CD8-positive, alpha-beta memory T cell (primary cell): ENCODE measurements around the gene MED12. TPM values are rescaled to one million over a fixed set of nuclear protein-coding genes. Genes with fewer than 3 reads are reported as not detected.
A peak's percentile ranks its signal among the peaks of the same experiment; 100 is the strongest.

Experiments used
- CTCF ChIA-PET: fragments of 350-600 bp; sonication (Branson Sonifier 250); formaldehyde crosslinking; loops from one replicate; lab custom pipeline; 2021; ENCODE audit warnings: antibody characterized with exemption; lab: Charles Lee
- POLR2A ChIA-PET: fragments of 350-600 bp; sonication (Branson Sonifier 250); formaldehyde crosslinking; loops from one replicate; lab custom pipeline; 2021; ENCODE audit warnings: antibody characterized with exemption; lab: Charles Lee
- DNase-seq, 5 donors: peaks; one replicate each; pipeline versions ENCODE4 v3.0.0 to v3.0.0-alpha.2; 2020 to 2022; ENCODE audit warnings: mixed read lengths in 1 of 5
- H3K27ac ChIP-seq: one replicate; pipeline ENCODE4 v1.7.0; 2013; ENCODE audit warnings: low read depth, mild to moderate bottlenecking, low read length, moderate library complexity
- H3K27me3 ChIP-seq: 2 replicates; pipeline ENCODE4 v1.7.0; 2013; ENCODE audit warnings: low read length, mild to moderate bottlenecking; ENCODE audit not compliant: insufficient read depth, poor library complexity, severe bottlenecking
- H3K36me3 ChIP-seq: 2 replicates; pipeline ENCODE4 v1.7.0; 2013; ENCODE audit warnings: mild to moderate bottlenecking, low read length, moderate library complexity; ENCODE audit not compliant: insufficient read depth
- H3K4me1 ChIP-seq: 2 replicates; pipeline ENCODE4 v1.7.0; 2013; ENCODE audit warnings: mild to moderate bottlenecking, low read length, moderate library complexity; ENCODE audit not compliant: insufficient read depth
- H3K4me3 ChIP-seq: 2 replicates; pipeline ENCODE4 v1.7.0; 2013; ENCODE audit warnings: mild to moderate bottlenecking, low read length
- H3K9me3 ChIP-seq: 2 replicates; pipeline ENCODE4 v1.7.0; 2013; ENCODE audit warnings: mild to moderate bottlenecking, low read length
- H3K27ac Mint-ChIP-seq, 8 donors: one replicate each; pipeline ENCODE4 v1.8.0; 2020 to 2021; ENCODE audit warnings: mixed read lengths in 8 of 8, mild to moderate bottlenecking in 6 of 8, inconsistent platforms in 3 of 8, moderate library complexity in 3 of 8
- H3K27me3 Mint-ChIP-seq, 2 donors: one replicate each; pipeline ENCODE4 v1.8.0; 2020 to 2021; ENCODE audit warnings: mixed read lengths in 2 of 2, mild to moderate bottlenecking in 1 of 2, moderate library complexity in 1 of 2
- H3K36me3 Mint-ChIP-seq, 3 donors: one replicate each; pipeline ENCODE4 v1.8.0; 2020 to 2021; ENCODE audit warnings: mixed read lengths in 3 of 3, inconsistent platforms in 1 of 3, mild to moderate bottlenecking in 1 of 3
- H3K4me1 Mint-ChIP-seq, 3 donors: one replicate each; pipeline ENCODE4 v1.8.0; 2020 to 2021; ENCODE audit warnings: mixed read lengths in 3 of 3, inconsistent platforms in 1 of 3, mild to moderate bottlenecking in 1 of 3
- H3K4me3 Mint-ChIP-seq, 7 donors: one replicate each; pipeline ENCODE4 v1.8.0; 2020 to 2021; ENCODE audit warnings: mixed read lengths in 7 of 7, mild to moderate bottlenecking in 6 of 7, moderate library complexity in 4 of 7, inconsistent platforms in 2 of 7
- H3K9me3 Mint-ChIP-seq, 5 donors: one replicate each; pipeline ENCODE4 v1.8.0; 2020 to 2022; ENCODE audit warnings: mixed read lengths in 5 of 5, mild to moderate bottlenecking in 3 of 5, moderate library complexity in 2 of 5, inconsistent platforms in 1 of 5
- polyA plus RNA-seq: library from polyadenylated mRNA; unstranded; fragments of 300-500 nt; fragmentation: Illumina TruSeq; gene quantifications from one replicate; pipeline ENCODE4 v1.2.3, GENCODE V29; 2021
- total RNA-seq, 2 experiments: library from RNA; stranded (reverse); gene quantifications; one replicate each; pipeline ENCODE4 v1.2.3, GENCODE V29; 2021

MED12 gene
- total and polyA plus RNA-seq, 3 experiments from 2014 or later = 19.0 to 61.1 (median 49.3) TPM

DNA sequence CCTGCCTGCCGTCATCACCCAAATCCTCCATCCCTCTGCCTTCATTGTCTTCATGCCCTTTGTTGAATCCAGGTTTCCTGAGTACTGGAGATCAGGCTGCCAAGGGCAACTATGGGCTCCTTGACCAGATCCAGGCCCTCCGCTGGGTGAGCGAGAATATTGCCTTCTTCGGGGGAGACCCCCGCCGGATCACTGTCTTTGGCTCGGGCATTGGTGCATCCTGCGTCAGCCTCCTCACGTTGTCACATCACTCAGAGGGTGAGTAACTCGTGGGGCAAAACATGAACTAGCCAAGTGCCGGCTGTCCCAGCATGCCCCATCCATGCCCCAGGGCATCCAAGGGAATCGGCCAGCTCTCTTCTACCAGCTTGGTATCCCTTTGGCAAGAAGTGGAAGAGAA, 45.7 kb downstream of the MED12 start:
- Histone ChIP-seq H3K9me3 (no peaks in the 10 kb centered on the region), H3K4me1 (no peaks in the 10 kb centered on the region), H3K4me3 (no peak overlapping the region), H3K36me3 (no peaks in the 10 kb centered on the region), H3K27me3 (no peaks in the 10 kb centered on the region), H3K27ac (no peak overlapping the region)
- Mint-ChIP-seq H3K36me3 (peaks cover 0 to 40% (median 1%) of the 10 kb centered on the region in 3 donors), H3K27ac (peak overlapping the region in 2 of 8 donors; percentile 10 to 30), H3K4me3 (no peak overlapping the region), H3K4me1 (peaks cover 2 to 9% (median 5%) of the 10 kb centered on the region in 3 donors), H3K27me3 (peaks cover 0 to 11% of the 10 kb centered on the region in 2 donors), H3K9me3 (no peaks in the 10 kb centered on the region)
- ChIA-PET CTCF (no interaction called here), POLR2A (no interaction called here)
- no peak for DNase-seq

DNA sequence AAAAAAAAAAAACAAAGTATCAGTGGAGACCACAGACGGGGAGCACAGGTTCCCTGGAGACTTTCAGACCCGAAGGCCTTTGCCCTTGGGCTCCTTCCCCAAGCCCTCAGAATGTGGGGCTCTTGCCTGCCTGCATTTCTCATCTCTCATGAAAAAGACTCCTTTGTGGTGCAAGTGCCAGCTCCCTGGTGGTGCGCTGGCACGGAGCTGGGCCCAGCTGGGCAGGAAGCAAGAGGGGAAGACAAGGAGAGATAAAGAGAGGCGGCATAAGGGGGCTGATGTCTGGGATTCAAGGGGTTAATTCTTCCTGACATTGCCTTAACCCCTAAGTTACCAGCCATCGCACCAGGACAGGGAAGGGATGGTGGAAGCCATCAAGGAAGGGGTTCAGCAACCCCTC, 48.1 kb downstream of the MED12 start:
- Mint-ChIP-seq H3K27me3 (peaks cover 0 to 14% of the 10 kb centered on the region in 2 donors), H3K4me3 (no peak overlapping the region), H3K36me3 (peaks cover 0 to 38% (median 1%) of the 10 kb centered on the region in 3 donors), H3K27ac (no peak overlapping the region), H3K4me1 (peaks cover 0 to 5% (median 3%) of the 10 kb centered on the region in 3 donors), H3K9me3 (no peaks in the 10 kb centered on the region)
- no peaks in the 10 kb centered on the region for H3K27me3 ChIP-seq
- POLR2A ChIA-PET = interaction anchor here (0.7 kb wide), 1 partner anchor 178 kb away, joined by 3 read pairs; no protein-coding TSS in a partner anchor
- CTCF ChIA-PET = no interaction called here
- H3K4me3 ChIP-seq = no peak overlapping the region
- H3K36me3 ChIP-seq = no peaks in the 10 kb centered on the region
- DNase-seq = no peak
- no peak overlapping the region for H3K27ac ChIP-seq
- no peaks in the 10 kb centered on the region for H3K9me3 ChIP-seq
- no peaks in the 10 kb centered on the region for H3K4me1 ChIP-seq

- peak overlapping the region in 1 of 8 donors; percentile 2 for H3K27ac Mint-ChIP-seq
- DNase-seq = no peak
Observed at GRCh38 chrX:71167031-71167781, 48.8 kb downstream of the MED12 start.

DNA sequence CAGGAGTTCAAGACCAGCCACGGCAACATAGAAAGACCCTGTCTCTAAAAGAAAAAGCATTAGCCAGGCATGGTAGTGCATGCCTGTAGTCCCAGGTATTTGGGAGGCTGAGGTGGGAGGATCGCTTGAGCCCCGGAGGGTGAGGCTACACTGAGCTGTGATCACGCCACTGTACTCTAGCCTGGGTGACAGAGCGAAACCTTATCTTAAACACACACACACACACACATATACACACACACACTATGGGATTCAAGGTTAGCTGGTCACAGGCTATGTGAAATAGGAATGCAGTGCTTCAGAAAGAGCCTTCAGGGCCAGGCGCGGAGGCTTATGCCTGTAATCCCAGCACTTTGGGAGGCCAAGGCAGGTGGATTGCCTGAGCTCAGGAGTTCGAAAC, 49.7 kb downstream of the MED12 start:
- H3K9me3 Mint-ChIP-seq = no peaks in the 10 kb centered on the region
- CTCF ChIA-PET = no interaction called here

More at GRCh38 chrX:71167031-71167781, 48.8 kb downstream of the MED12 start:
- Histone ChIP-seq H3K36me3 (no peaks in the 10 kb centered on the region), H3K27ac (no peak overlapping the region), H3K4me3 (no peak overlapping the region), H3K9me3 (no peaks in the 10 kb centered on the region), H3K4me1 (no peaks in the 10 kb centered on the region), H3K27me3 (no peaks in the 10 kb centered on the region)
- CTCF ChIA-PET = no interaction called here
- Mint-ChIP-seq H3K4me3 (no peak overlapping the region), H3K9me3 (no peaks in the 10 kb centered on the region), H3K27me3 (peaks cover 0 to 14% of the 10 kb centered on the region in 2 donors), H3K4me1 (peaks cover 0 to 10% (median 8%) of the 10 kb centered on the region in 3 donors), H3K36me3 (peaks cover 0 to 39% (median 0%) of the 10 kb centered on the region in 3 donors)
- POLR2A ChIA-PET = no interaction called here

GRCh38 chrX:71169586-71169985, 51.2 kb downstream of the MED12 start:
- Histone ChIP-seq H3K27me3 (no peaks in the 10 kb centered on the region), H3K36me3 (no peaks in the 10 kb centered on the region), H3K9me3 (no peaks in the 10 kb centered on the region), H3K27ac (no peak overlapping the region), H3K4me3 (no peak overlapping the region), H3K4me1 (no peaks in the 10 kb centered on the region)
- Mint-ChIP-seq H3K27ac (no peak overlapping the region), H3K4me3 (no peak overlapping the region), H3K4me1 (peaks cover 0 to 13% (median 8%) of the 10 kb centered on the region in 3 donors), H3K27me3 (peaks cover 0 to 5% of the 10 kb centered on the region in 2 donors), H3K36me3 (peaks cover 0 to 32% (median 2%) of the 10 kb centered on the region in 3 donors), H3K9me3 (no peaks in the 10 kb centered on the region)
- ChIA-PET POLR2A (interaction anchor here (0.5 kb wide), 1 partner anchor 127 kb away, joined by 7 read pairs; no protein-coding TSS in a partner anchor), CTCF (no interaction called here)
- no peak for DNase-seq

More for the DNA sequence above, 49.7 kb downstream of the MED12 start:
- peak overlapping the region in 1 of 8 donors; percentile 6 for H3K27ac Mint-ChIP-seq
- H3K27me3 ChIP-seq = no peaks in the 10 kb centered on the region
- DNase-seq = no peak
- peaks cover 0 to 34% (median 2%) of the 10 kb centered on the region in 3 donors for H3K36me3 Mint-ChIP-seq
- no peak overlapping the region for H3K4me3 Mint-ChIP-seq
- peaks cover 0 to 12% of the 10 kb centered on the region in 2 donors for H3K27me3 Mint-ChIP-seq
- no peaks in the 10 kb centered on the region for H3K4me1 ChIP-seq
- H3K27ac ChIP-seq = no peak overlapping the region
- POLR2A ChIA-PET = no interaction called here
- H3K4me1 Mint-ChIP-seq = peaks cover 0 to 10% (median 8%) of the 10 kb centered on the region in 3 donors
- H3K9me3 ChIP-seq = no peaks in the 10 kb centered on the region
- H3K36me3 ChIP-seq = no peaks in the 10 kb centered on the region
- no peak overlapping the region for H3K4me3 ChIP-seq

DNA sequence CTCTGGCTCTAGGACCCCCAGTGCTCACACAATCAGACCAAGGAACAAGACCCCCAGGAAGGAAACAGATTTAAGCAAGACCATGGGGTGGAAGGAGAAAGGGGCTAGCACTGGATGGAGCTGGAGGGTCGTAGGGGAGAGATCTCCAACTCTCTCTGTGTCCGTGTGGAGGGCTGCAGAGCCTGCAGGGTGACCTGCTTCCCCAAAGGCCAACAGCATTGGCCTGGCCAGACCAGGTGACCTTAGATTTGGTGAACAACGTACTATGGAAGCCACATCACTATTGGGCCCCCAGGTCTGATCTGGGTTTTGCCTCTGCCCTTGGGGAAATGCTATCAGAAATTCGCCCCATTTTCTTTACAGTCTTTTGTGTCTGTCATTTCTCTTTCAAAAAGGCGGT, 52.3 kb downstream of the MED12 start:
- H3K4me1 ChIP-seq = no peaks in the 10 kb centered on the region
- Mint-ChIP-seq H3K27me3 (peaks cover 0 to 5% of the 10 kb centered on the region in 2 donors), H3K4me3 (no peak overlapping the region), H3K9me3 (no peaks in the 10 kb centered on the region), H3K4me1 (peaks cover 0 to 13% (median 8%) of the 10 kb centered on the region in 3 donors), H3K27ac (no peak overlapping the region), H3K36me3 (peaks cover 0 to 37% (median 4%) of the 10 kb centered on the region in 3 donors)
- H3K4me3 ChIP-seq = no peak overlapping the region
- H3K27ac ChIP-seq = no peak overlapping the region
- ChIA-PET POLR2A (interaction anchor here (0.5 kb wide), 1 partner anchor 70 kb away, joined by 4 read pairs; no protein-coding TSS in a partner anchor), CTCF (no interaction called here)
- no peaks in the 10 kb centered on the region for H3K27me3 ChIP-seq
- no peaks in the 10 kb centered on the region for H3K36me3 ChIP-seq
- H3K9me3 ChIP-seq = no peaks in the 10 kb centered on the region
- no peak for DNase-seq

DNA sequence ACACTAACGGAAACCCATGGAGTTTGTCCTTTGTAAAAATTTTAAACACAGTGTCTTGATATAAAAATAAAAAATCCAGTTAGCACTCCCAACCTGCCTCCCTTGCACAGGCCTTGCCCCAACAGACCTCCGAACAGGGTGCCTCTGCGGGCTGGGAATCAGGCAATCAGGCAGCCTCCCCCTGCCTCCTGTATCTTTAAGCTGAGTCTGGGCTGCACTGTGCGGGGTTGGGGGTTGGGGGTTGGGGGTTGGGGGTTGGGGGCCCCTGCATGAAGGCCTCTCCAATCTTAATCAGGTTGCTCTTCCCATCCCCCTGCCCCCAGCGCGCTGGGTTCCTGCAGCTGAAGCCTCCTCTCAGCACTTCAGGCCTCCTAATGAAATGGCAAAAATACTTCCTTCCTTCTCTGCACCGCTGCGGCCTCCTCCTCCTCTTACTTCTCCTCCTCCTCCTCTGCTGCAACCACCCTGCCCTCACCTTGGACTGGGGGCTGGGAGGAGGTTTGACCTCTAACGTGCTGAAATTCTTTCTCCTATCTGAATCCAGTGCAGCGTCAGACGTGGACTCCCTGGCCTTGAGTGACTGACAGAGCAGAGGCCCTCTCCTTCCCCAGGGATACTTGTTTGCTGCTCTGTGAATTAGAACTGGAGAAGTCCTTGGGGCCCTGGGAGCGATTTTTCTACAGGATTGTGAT, 52.9 kb downstream of the MED12 start:
- Mint-ChIP-seq H3K36me3 (peaks cover 0 to 37% (median 4%) of the 10 kb centered on the region in 3 donors), H3K9me3 (no peaks in the 10 kb centered on the region), H3K4me1 (peaks cover 0 to 13% (median 8%) of the 10 kb centered on the region in 3 donors), H3K27me3 (peaks cover 0 to 5% of the 10 kb centered on the region in 2 donors), H3K4me3 (no peak overlapping the region), H3K27ac (peak overlapping the region in 2 of 8 donors; percentile 18 to 25)
- ChIA-PET CTCF (no interaction called here), POLR2A (no interaction called here)
- H3K27me3 ChIP-seq = no peaks in the 10 kb centered on the region
- H3K36me3 ChIP-seq = no peaks in the 10 kb centered on the region
- H3K27ac ChIP-seq = no peak overlapping the region
- no peaks in the 10 kb centered on the region for H3K4me1 ChIP-seq
- no peaks in the 10 kb centered on the region for H3K9me3 ChIP-seq
- no peak for DNase-seq
- no peak overlapping the region for H3K4me3 ChIP-seq
